GM18520 (cell line): ENCODE measurements around the gene SNX22.
"Not testable (repeated sequence)": the region's sequence is repeated elsewhere in the genome, so short reads cannot be mapped to it uniquely, and the experiment has no call there.

ENCODE experiments used
- ATAC-seq: cut with Tn5 transposase; IDR thresholded peaks from one replicate; pipeline ENCODE4 v1.9.1; 2021; ENCODE audit not compliant: unreplicated experiment

SNX22 gene

DNA sequence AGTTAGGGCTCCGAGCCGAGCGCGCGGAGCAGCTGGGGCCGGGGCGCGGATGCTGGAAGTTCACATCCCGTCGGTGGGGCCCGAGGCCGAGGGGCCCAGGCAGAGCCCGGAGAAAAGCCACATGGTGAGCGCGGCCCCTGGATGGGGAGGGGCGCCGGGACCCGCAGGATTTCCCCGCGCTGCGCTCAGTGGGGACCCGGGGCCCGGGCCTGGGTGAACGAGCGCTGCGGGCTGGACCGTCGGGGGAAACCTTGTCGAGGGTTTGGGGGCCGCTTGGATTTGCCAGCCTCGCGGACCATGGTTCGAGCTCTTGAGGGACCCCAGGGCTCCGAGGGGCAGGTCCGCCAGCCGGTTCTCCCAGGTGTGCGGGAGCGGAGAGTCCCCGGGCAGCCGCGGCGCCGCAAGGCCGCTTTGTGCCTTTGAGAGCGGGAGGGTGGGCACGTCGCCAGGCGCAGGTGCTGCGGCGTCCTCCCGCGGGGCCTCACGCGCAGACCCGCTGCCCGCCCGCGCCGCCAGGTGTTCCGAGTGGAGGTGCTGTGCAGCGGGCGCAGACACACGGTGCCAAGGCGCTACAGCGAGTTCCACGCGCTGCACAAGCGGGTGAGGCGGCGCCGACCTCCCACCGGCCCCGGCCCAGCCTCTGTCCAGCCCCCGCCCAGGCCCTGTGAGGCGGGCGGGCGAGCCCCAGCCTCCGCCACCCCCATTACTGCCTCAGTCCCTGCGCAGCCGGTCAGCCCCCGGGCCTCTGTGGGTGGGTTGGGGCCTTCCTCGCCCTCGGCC lies at the start of gene SNX22:
TSS of gene SNX22 (plus strand) at position 5 of the 780 bp plus-strand sequence. CDS start at position 50, 45 bp downstream.
- no peak for ATAC-seq

DNA sequence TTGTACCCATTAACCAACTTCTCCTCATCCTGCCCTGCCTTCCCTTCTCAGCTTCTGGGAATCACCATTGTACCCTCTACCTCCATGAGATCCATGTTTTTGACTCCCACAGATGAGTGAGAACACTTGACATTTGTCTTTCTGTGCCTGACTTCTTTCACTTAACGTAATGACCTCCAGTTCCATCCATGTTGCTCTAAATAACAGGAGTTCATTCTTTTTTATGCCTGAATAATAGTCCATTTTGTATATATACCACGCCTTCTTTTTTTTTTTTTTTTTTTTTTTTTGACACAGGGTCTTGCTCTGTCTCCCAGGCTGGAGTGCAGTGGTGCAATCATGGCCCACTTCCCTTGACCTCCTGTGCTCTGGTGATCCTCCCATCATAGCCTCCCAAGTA lies 49.0 kb upstream of the SNX22 start:
- ATAC-seq: no peak

- no peak for ATAC-seq
Measured at GRCh38 chr15:64105113-64105704, 46.3 kb upstream of the SNX22 start.

DNA sequence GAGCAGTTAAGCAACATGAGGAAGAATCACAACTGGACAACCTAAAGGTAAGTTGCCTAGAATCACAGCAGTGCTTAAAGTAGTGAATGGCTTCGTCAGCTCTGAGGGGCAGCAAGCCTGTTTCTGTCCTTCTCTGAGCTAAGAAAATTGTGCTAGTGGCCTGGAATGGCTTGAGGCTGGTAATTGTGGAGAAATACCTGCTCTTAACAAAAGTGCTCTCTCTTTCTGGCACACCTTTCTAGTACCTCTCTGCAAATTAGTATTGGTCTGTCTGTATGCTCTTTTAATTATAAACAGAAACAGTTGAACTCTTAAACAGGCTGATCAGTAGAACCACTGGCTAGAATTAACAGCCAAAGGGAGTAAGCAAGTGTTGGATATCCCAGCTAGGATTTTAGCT lies 44.2 kb upstream of the SNX22 start:
- no peak for ATAC-seq

DNA sequence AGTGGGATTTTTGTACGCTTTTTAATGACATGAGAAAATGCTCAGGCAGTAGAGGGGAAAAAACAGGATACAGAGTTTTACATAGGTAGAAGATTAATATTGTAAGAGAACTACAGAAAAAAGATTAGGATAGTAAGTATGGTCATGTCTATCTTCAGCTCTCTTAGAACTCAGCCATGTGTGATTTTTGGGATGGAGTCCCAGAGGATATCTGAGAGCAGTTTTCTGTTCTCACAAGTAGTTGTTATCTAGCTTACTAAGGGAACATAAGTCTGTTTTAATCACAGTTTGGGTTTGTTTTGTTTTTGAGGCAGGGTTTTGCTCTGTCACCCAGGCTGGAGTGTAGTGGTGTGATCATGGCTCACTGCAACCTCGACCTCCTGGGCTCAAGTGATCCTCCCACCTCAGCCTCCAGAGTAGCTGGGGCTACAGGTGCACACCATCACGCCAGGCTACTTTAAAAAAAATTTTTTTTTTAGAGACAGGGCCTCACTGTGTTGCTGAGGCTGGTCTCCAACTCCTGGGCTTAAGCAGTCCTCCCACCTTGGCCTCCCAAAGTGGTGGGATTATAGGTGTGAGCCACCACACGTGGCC lies 41.3 kb upstream of the SNX22 start:
- not testable (repeated sequence) for ATAC-seq

GRCh38 chr15:64110950-64111678 lies 40.4 kb upstream of the SNX22 start:
- ATAC-seq: no peak

DNA sequence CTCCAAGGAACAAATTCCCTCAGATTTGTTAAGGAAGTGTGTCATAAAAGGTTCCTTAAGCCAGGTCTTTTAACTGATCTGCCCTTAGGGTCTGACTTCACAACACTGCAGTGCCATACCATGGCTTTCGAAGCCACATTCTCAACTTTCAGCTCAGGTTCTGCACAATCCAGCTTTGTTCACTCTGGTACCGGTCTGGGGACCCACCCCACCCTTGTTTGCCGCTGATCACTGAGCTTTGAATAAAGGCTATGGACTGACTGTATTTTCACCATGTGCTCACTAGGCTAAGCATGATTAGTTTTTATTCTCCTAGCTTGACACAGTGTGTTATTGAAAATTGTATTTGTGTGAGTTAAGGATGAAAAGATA lies 39.9 kb upstream of the SNX22 start:
- no peak for ATAC-seq

- no peak for ATAC-seq
Measured at GRCh38 chr15:64112073-64112772, 39.3 kb upstream of the SNX22 start.

GRCh38 chr15:64112904-64113303 lies 38.6 kb upstream of the SNX22 start:
- no peak for ATAC-seq

DNA sequence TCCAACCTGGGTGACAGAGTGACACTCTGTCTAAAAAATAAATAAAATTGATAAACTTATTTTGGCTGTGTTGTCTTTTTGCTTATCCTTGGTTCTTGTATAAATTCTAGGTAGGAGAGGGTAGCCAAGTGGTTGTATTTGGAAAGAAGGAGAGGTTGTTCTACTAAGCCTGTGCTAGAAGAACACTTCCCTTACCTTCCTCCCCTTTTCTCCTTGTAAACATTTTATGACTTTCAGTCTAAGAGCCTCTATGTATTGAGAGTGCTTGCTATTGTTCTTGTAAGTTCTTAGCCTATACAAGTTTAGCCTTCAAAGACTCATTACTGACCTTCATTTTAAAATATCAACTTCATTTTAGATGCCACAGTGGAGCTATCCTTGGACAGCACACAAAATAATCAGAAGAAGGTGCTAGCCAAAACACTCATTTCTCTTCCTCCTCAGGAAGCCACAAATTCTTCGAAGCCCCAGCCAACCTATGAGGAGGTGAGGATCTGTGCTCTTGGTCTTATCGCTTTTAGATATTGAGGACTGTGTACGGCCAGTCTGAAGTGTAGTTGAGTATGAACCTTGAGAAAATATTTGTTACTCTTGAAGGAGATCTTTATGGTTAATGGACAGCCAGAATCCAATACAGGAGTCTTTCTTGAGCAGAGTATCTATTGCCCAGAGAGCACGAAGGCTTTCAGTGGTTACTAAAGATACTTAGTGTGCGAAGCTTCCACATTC lies 33.6 kb upstream of the SNX22 start:
- ATAC-seq: no peak

GRCh38 chr15:64120322-64120721 lies 31.2 kb upstream of the SNX22 start:
- not testable (repeated sequence) for ATAC-seq

GRCh38 chr15:64121614-64122013 lies 29.9 kb upstream of the SNX22 start:
- ATAC-seq: no peak

- no peak for ATAC-seq
Measured at GRCh38 chr15:64122444-64122843, 29.1 kb upstream of the SNX22 start.

DNA sequence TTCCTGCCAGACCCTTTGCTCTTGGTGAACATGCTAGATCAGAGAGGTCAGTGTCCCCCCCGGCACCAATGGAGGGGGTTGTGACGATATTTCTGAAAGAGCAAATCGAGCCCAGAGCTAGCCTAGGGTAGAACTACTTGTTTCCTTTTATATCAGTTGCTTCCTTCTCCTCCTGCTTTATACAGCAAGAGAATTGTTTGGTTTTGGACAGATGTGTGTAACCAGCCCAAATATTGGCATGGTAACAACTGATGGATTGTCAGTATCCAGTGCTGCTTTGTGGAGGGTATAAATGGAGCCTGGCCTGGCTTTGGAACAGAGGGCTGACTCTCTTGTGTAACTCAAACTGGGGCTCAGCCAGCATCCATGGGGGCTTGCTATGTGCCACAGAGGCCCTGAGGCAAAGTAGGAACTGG lies 28.6 kb upstream of the SNX22 start:
- ATAC-seq: no peak

- ATAC-seq: no peak
Measured at GRCh38 chr15:64125978-64126377, 25.6 kb upstream of the SNX22 start.

DNA sequence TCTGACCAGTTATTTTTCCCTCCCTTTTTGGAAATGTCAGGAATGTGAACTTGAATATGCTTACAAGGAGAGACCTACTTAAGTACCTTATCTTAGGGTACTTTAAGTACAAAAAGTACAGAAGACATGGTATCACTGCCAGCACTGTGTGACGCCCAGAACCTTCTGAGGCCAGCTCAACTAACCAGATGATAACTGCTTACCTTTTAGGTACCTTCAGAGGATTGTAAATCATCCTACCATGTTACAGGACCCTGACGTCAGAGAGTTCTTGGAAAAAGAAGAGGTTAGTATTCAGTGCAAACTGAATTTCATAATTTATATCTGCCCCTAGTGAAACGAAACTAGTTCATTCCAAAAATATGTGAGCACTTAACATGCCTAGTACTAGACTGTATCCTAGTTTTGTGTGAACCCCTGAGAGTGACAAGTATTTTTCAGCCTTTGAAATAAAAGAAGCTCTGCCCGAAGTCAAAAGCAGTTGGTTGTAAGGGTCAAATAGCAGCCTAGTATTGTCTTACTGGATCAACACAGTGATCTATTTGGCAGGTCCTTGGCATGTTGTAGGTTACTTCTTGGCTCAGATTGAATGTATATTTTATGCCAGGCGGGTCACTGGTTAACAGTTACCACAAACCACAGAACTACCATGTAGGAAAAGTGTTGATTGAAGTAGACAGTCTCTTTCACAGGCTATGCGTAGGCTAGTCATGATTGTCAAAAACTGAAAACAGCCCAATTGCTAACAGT lies 23.8 kb upstream of the SNX22 start:
- ATAC-seq: no peak

DNA sequence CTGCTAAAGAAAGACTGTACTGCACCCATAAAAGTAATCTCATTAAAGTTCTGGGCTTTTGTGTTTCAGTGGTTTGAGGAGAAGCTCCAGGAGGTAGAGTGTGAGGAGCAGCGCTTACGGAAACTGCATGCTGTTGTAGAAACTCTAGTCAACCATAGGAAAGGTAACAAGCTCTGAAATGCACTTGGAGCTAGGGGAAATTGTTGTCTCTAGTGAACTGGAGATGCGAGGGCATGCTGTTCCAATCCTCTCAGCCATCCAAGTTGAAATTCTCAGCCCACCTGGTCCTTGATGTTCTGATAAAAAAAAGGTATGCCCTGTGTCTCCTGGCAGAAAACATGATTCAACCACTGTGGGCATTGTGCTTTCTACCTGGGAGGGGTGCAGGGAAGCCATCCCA lies 21.4 kb upstream of the SNX22 start:
- no peak for ATAC-seq

GRCh38 chr15:64131547-64131946 lies 20.0 kb upstream of the SNX22 start:
- ATAC-seq: no peak

- ATAC-seq: no peak
Measured at GRCh38 chr15:64132217-64132616, 19.3 kb upstream of the SNX22 start.
